ENCODE data around the gene CCDC179. TPM values are rescaled to one million over a fixed set of nuclear protein-coding genes. Genes with fewer than 3 reads are reported as not detected.

The CCDC179 gene
- total RNA-seq (2022; extraction: Qiagen RNA extraction; ENCODE audit: low read depth): not detected in 5 replicates

GRCh38 chr11:22860241-22860640 is at the start of gene CCDC179:
Gene CCDC179, minus strand, starts transcription at chr11:22860474. Its CDS starts 53 bp downstream, at chr11:22860421.

GRCh38 chr11:22829231-22830081 is 30.8 kb downstream of the CCDC179 start, which contains the start of gene SVIP:
Gene SVIP, minus strand, starts transcription at chr11:22829801. Its CDS starts 53 bp downstream, at chr11:22829748.

Other genes starting within 250 kb of the CCDC179 start
- gene FANCF, start 234.7 kb downstream of the CCDC179 start, total RNA-seq (2022; extraction: Qiagen RNA extraction; ENCODE audit: low read depth): 5.4 to 7.9 TPM (median 7.4 TPM) in 5 replicates
- 0.27 to 0.98 TPM (median 0.58 TPM) in 5 replicates for gene GAS2, start 193.9 kb downstream of the CCDC179 start, total RNA-seq (2022; extraction: Qiagen RNA extraction; ENCODE audit: low read depth)
- gene SVIP, start 30.7 kb downstream of the CCDC179 start, total RNA-seq (2022; extraction: Qiagen RNA extraction; ENCODE audit: low read depth): 5.6 to 15.5 TPM (median 12.4 TPM) in 5 replicates